Measurements from ENCODE around the gene LZTR1.

DNA sequence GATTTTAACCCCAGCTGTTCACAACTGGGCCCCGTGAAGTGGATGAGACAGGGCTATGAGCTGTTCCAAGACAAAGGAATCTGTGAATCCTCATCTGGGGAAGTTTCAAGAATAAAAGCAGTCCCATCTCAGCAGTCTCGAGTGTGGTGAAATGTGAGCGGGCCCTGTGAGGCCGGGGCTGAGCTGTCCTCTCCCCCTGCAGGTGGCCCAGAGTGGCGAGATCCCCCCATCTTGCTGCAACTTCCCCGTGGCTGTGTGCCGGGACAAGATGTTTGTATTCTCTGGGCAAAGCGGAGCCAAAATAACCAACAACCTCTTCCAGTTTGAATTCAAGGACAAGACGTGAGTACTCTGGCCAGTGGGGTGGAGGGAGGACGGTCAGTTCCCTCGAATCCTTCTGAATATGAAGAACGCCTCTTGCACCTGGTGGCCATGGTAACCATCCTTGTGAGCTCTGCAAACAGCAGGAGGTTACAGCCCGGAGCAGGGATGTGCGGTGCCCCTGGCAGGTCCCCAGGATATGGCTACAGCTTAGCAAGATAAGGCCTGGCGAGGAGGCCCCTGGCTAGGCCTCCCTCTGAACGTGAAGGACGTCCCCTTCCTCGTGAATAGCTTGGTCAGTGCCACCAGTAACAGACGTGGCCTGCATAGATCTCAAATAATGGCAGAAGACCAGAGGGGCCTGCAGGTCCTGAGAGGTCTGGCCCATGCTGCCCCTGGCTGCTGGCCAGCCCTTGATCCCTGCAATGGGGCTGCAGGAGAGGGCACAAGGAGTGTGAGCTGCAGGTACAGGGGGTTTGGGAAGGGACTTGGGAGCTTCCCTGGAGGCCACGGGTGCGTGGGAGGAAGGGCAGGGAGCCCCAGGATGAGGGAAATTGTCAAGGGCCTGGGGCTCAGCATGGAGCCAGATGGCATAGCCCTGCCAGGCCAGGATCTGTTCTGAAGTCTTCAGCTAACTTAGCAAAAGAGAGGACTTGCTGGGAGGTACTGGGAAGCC lies 8.4 kb downstream of the LZTR1 start:
- TF ChIP-seq, protein P1, sequence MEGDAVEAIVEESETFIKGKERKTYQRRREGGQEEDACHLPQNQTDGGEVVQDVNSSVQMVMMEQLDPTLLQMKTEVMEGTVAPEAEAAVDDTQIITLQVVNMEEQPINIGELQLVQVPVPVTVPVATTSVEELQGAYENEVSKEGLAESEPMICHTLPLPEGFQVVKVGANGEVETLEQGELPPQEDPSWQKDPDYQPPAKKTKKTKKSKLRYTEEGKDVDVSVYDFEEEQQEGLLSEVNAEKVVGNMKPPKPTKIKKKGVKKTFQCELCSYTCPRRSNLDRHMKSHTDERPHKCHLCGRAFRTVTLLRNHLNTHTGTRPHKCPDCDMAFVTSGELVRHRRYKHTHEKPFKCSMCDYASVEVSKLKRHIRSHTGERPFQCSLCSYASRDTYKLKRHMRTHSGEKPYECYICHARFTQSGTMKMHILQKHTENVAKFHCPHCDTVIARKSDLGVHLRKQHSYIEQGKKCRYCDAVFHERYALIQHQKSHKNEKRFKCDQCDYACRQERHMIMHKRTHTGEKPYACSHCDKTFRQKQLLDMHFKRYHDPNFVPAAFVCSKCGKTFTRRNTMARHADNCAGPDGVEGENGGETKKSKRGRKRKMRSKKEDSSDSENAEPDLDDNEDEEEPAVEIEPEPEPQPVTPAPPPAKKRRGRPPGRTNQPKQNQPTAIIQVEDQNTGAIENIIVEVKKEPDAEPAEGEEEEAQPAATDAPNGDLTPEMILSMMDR (conservative IDR thresholded peaks at IDR 0.05), result no peak
- no peak for TF ChIP-seq EZH2 (IDR thresholded peaks at IDR 0.05; ENCODE audit: low read depth)

Data from PC-9 (cell line).